K562 (cell line): ENCODE data around the gene AGO1. TPM values are rescaled to one million over a fixed set of nuclear protein-coding genes. Genes with fewer than 3 reads are reported as not detected.

ENCODE experiments used
- CC2D1A ChIP-seq: fragments of 450-650 bp; IDR thresholded peaks from 2 replicates; pipeline ENCODE4 v1.6.1; 2017; ENCODE audit warnings: mild to moderate bottlenecking
- CREB3 ChIP-seq: fragments of 450-650 bp; conservative IDR thresholded peaks from 2 replicates; pipeline ENCODE4 v1.6.1; 2016; ENCODE audit warnings: missing genetic modification characterization, low read depth, mild to moderate bottlenecking, missing compliant biosample characterization, moderate library complexity
- CREM ChIP-seq: IDR thresholded peaks from 2 replicates; pipeline ENCODE4 v1.6.1; 2014; ENCODE audit warnings: antibody characterized with exemption, low read depth
- HLTF ChIP-seq: fragments of 450-650 bp; IDR thresholded peaks from 2 replicates; pipeline ENCODE4 v1.6.1; 2016
- MCM3 ChIP-seq: fragments of 450-650 bp; IDR thresholded peaks from 2 replicates; pipeline ENCODE4 v1.6.1; 2016
- MCM7 ChIP-seq, 2 experiments: fragments of 450-650 bp; IDR thresholded peaks; 2 replicates each; pipeline ENCODE4 v1.6.1; 2016 to 2018
- RREB1 ChIP-seq: fragments of 250-450 bp; sonication (Bioruptor Pico); IDR thresholded peaks from 2 replicates; pipeline ENCODE4 v1.4.0; 2020
- ZBTB40 ChIP-seq, 2 experiments: fragments of 450-650 bp in 1 of 2; sonication (generic) in 1 of 2; formaldehyde crosslinking in 1 of 2; IDR thresholded peaks; 2 replicates each; pipeline versions ENCODE4 v1.7.1 to v1.9.0; 2016 to 2022; ENCODE audit warnings: inconsistent platforms in 1 of 2, mild to moderate bottlenecking in 1 of 2, missing genetic modification reagents in 1 of 2
- ZNF431 ChIP-seq: sonication (generic); formaldehyde crosslinking; IDR thresholded peaks from 2 replicates; pipeline ENCODE4 v1.8.0; 2022; ENCODE audit warnings: mild to moderate bottlenecking, missing genetic modification reagents
- ZNF655 ChIP-seq: fragments of 250-450 bp; sonication (Bioruptor Pico); IDR thresholded peaks from 2 replicates; pipeline ENCODE4 v1.5.0; 2021
- ZNF785 ChIP-seq: fragments of 250-450 bp; sonication (Bioruptor Pico); IDR thresholded peaks from 2 replicates; pipeline ENCODE4 v1.4.0; 2020; ENCODE audit warnings: mild to moderate bottlenecking
- polyA plus RNA-seq, 8 experiments: library from polyadenylated mRNA; depleted of rRNA in 4 of 8; stranded (reverse) in 5 of 8; unstranded in 3 of 8; fragments of >200 nt; fragmentation: Nextera tagmentation in 2 of 8; fragmentation: Illumina TruSeq in 1 of 8; extraction: Ambion mirVana in 2 of 8; extraction: Trizol in 1 of 8; gene quantifications; 2 replicates each; pipeline versions ENCODE4 v1.2.1 to v1.2.3, GENCODE V29; 2011 to 2014; ENCODE audit warnings: inconsistent platforms in 1 of 8, missing spikeins in 1 of 8
- total RNA-seq, 7 experiments: library from RNA; depleted of rRNA in 6 of 7; stranded (reverse); fragments of >200 nt in 6 of 7; fragmentation: Illumina TruSeq in 2 of 7; extraction: Trizol in 2 of 7; gene quantifications; 2 replicates each; pipeline versions ENCODE4 v1.2.1 to v1.2.3, GENCODE V29; 2011 to 2021; ENCODE audit warnings: low replicate concordance in 1 of 7

AGO1 gene
- total and polyA plus RNA-seq, 9 of the 15 experiments (the other 6 are each of a cell fraction or from before 2014, with no cell fraction given), result 7.3 to 64.2 (median 26.0) TPM

- TF ChIP-seq ZBTB40 (IDR thresholded peaks at IDR 0.05), result peak; percentile 47
- TF ChIP-seq ZBTB40 (CRISPR knock-in tag; IDR thresholded peaks at IDR 0.05), result no peak
- TF ChIP-seq CREB3 (tag), result no peak
- TF ChIP-seq RREB1 (CRISPR knock-in tag), result no peak
- no peak for TF ChIP-seq ZNF655
- TF ChIP-seq ZNF785 (CRISPR knock-in tag), result no peak
- peak; percentile 81 for TF ChIP-seq CREM
- TF ChIP-seq ZNF431 (CRISPR knock-in tag), result no peak
- TF ChIP-seq MCM7 (IDR thresholded peaks at IDR 0.05), result no peak
- no peak for TF ChIP-seq MCM3
- TF ChIP-seq CC2D1A, result no peak
- no peak for TF ChIP-seq HLTF
Measured at GRCh38 chr1:35882945-35883634, at the start of gene AGO1 (continued).
